HuH-7.5 (cell line): Measurements from ENCODE around the gene RBSN.
"Not testable (repeated sequence)": the region's sequence is repeated elsewhere in the genome, so short reads cannot be mapped to it uniquely, and the experiment has no call there.

ENCODE experiments used
- DNase-seq: peaks from one replicate; pipeline ENCODE4 v3.0.0; 2011; ENCODE audit warnings: low spot score

RBSN gene

DNA sequence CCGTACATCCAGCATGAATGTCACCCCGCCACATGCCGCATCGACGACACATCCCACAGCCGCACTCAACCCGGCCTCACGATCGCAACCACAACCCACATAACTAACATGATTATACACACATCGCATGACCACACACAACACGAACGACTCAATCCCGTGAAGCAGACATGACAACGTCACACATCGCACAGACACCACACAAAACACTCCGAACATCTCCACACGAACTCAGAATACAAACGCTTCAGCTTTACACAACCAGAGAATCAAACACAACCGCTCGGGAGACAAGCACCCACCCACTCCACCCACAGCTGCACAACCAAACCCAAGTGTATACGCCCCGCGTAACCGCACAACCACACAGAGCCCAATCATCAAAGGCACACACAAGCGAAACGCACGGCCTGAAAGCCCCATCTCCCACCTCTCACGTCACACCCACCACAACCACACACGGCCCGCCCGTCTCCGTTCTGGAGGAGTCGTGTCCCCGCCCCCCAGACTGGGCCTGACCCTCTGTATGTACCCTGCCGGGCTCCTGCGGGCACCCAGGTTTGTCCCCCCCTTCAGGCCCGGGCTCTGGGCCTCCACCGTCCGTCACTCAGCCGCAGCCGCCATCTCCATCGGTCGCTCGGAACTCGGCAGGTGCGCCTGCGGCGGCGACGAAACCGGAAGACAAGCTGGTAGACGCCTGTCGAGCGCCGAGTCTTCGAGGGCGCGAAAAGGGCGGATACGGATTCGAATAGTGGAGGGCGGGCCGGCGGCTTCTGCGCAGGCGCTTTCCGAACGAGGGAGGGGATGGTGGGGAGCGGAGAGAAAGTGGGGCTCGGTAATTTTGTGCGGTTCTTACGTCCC lies at the start of gene RBSN:
RBSN (minus strand) TSS at position 646 of the 861 bp plus-strand sequence. CDS start 3,028 bp downstream, outside the sequence.
- DNase-seq = peak; percentile 89

DNA sequence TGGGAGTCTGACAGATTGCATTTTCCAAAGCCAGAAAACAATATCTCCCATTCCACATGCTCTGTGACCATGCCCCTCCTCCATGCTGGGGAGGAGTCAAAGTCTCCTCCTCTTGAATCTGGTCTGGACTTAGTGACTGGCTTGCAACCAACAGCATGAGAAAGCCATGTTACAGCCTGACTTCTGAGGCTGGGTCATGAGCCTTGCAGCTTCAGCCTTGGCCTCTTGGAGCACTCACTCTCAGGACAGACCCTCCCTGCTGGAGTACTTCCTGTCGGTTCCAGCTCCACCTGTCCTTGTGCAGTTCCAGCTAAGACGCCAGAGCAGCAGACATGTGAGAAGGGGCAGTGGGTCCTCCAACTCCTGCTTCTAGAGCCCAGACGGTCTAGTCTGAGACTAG lies 49.7 kb upstream of the RBSN start:
- DNase-seq = peak; percentile 49

DNA sequence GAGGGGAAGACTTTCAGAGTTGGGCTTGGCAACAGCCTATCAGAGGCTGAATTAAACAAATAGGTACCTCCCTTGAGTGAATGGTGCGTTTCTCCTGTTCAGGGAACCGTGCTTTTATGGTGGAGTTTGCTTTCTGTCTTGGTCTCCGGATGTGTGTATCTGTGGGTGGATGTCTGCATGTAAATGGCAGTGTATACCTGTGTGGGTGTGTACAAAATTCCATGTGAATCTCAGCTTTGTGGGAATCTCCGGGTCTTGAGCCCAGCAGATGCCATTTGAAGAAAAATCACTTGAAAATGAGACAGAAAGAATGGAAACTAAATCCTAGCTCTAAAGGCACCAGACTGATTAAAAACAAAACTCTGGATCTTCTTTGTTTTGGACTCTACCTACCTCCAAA lies 37.9 kb upstream of the RBSN start:
- not testable (repeated sequence) for DNase-seq

DNA sequence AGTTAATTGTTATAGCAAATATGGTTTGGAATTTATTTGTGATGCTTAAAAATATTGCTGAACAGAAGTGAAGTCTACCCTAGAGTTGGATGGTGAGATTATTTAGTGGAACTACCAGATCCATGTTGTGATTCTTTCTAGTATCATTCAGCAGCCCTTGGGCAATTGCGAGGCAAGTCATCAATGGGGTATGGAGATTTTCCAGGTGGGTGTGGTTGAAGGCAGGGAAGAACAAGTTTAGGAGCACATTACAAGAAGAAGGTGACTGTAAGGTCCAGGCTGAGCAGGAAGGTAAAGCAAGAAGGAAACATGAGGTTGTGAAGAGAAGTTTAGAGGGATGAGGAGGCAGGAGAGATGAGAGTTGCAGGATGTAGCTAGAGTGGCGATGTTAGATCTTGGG lies 36.0 kb upstream of the RBSN start:
- not testable (repeated sequence) for DNase-seq

DNA sequence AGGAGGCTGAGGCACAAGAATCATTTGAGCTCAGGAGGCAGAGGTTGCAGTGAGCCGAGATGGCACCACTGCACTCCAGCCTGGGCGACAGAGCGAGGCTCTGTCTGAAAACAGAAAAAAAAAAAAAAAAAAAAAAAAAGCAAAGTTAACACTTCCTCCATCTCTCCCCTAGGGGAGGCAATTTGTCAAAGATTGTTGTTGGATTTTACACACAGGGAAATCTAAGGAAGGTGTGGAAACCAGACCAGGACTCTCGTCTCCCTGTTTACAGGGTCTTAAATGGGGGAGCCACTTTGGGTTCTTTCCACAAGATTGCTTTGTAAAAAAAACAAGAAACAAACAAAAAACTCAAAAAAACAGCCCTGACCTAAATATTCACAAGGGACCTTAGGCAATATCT lies 29.5 kb upstream of the RBSN start:
- not testable (repeated sequence) for DNase-seq

DNA sequence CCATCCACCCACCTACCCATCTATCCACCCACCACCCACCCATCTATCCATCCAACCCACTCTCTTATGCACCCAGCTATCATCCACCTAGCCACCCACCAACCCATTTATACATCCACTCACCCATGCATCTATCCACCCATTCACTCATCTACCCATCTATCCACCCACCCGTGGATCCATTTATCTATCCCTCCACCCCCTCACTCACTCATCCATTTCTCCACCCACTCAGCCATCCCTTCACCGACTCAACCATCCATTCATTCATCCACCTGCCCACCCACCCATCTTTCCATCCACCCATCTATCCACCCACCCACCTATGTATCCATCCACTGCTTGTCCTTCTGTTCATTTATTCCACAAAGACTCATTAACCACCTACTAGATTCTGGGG lies 28.0 kb upstream of the RBSN start:
- not testable (repeated sequence) for DNase-seq

DNA sequence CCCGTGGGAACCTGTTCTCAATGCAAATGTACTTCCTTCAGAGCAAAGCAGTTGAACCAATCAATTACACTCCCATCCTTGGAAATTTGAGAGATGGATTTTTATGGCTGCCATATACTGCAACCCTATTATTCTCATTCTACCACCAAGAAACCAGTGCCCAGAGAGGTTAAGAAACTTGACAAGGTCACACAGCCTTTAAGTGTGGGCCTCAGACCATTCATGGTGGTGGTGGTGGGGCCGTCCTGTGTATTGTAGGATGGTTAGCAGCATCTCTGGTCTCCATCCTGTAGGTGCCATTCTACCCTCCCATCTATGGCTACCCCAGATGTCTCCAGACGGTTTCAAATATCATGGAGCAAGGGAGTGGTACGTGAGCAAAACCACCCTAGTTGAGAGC lies 23.4 kb upstream of the RBSN start:
- DNase-seq = no peak

DNA sequence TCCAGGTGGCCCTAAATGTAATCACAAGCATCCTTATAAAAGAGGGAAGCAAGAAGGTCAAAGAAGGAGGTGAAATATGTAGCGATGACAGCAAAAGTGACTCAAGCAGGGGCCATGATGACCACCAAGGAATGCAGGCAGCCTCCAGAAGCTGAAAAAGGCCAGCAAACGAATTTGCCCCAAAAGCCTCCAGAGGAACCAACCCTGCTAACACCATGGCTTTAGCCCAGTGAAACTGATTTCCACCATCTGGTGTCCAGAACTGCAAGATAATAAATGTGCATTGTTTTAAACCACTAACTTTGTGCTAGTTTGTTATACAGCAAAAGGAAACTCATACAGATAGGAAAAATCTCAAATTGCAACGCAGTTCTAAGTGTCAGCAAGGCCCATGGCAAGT lies 23.0 kb upstream of the RBSN start:
- no peak for DNase-seq

DNA sequence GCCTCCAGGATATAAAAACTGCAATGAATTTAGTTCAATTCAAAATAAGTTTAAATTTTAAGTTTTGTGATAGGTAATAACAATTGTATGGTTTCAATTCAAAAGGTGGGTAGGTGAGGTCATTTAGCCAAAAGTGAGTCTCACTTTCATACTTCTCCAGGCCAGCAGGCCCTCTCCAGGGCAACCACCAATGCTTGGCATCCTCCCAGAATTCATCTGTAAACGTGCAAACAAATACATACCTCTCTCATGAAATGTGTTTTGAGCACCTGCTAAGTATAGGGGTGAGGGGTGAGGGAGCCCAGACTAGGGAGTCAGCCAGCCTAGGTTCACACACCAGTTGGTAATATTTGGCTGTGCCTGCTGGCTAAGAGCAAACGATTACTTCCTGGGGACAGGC lies 22.0 kb upstream of the RBSN start:
- DNase-seq = no peak

DNA sequence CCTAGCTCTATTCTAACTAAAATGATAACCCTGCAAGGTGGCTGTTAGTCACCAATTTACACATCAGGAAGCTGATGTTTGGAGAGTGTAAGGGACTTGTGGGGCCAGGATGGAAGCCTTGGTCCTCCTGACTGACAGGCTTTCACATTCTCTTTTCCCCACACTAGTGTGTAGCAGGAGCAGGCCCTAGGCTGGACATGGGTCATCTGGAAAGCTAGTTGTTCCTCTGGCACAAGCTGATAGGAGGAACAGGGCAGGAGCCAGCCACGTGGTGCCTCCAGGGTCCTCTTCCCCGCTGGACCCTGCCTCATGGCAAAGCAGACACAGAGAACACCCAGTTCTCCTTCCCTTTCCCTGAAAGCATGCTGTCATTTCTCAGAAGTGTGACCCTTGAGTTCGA lies 18.1 kb upstream of the RBSN start:
- no peak for DNase-seq

DNA sequence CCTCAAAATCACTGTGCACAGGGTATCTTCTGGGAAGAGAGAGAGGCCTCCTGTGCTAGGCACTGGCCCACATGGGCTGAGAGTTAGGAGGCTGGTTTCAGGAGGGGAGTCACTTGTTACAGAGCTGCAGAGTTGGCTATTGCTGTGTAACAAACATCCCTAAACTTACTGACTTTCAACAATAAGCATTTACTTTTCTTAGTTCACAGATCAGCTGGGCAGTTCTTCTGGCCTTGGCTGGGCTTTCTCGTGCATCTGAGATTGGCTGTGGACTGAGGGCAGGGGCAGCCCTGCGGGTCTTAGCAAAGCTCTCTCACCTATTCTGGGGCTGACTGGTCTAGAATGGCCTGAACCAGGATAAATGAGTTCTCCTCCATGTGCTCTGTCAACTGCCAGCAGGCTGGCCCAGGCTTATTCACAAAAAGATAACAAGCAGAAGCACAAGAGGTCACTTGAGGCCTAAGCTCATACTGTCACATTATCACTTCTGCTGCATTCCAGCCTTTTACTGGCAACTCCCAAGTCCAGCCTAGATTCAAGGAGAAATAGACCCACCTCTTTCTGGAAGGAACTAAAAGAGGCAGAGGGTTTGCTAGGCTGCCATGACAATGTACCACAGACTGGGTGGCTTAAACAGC lies 17.2 kb upstream of the RBSN start:
- no peak for DNase-seq

DNA sequence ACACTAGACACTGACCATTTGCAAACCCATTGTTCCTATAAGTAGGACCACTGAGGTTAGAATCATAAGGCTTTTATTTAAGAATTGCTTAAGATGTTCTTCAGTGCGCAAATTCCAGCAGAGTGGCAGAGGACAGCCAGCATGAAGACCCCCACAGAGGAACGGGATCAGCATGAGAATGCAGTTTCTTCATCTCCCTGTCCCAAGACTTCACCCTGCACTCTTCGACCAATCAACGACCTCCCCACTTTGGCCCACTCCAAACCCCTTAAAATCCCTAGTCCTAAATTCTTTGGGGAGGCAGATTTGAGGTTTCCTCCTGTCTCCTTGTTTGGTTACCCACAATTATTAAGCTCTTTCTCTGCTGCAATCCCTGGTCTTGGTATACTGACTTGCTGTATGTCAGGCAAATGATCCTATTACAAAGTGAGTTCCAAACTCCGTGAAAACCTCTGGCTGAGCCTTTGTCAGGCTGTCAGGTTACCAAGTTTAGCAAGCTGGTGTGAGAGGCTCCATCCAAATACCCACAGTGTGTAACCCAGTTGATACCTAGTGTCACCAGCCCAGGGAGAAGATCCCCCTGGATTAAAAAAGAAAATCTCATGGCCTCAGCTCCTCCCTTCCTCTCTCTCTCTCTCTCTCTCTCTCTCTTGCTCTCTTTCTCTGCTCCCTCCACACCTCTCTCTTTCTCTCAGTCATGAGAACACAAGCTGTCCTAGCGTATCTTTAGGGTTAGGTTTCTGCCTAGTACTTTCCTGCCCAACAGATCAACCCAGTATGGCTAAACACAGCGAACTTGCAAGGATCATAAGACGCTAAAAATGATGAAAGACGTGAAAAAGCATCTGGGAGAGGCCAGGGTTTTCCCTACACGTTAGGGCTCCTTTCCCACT lies 15.8 kb upstream of the RBSN start:
- DNase-seq = no peak

DNA sequence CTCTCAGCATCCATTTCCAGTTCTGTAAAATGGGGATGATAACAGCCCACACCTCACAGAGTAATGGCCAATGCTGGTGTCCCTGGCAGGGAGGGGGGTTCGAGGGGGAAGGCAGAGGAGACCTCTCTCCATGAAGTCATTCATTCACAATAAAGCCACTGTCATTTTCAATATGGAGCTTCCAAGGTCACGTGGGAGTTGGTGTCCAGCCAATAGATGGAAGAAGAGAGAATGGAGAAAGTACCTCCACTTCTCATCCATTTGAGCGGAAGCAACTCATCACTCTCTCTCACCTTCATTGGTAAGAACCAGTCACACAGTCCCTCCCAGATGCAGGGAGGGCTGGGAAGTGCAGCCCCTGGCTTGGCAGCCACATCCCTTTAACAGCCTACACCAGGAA lies 14.9 kb upstream of the RBSN start:
- DNase-seq = no peak

DNA sequence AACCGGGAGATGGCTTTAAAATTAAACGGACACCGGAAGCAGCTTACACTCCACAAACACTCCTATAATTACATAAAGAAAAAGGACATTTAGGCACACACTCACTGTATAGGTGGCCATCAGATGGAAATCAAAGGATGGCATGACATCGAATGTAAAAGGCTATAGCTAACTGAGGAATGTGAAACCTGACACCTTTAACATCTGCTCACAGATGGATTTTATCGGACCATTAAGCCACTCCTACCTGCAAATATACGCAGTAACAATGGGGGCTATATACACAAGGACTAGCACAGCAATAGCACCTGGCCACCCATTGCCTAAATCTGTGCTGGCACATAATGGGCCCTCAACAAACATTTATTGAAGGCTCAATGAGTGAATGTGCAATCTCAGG lies 14.5 kb upstream of the RBSN start:
- no peak for DNase-seq

DNA sequence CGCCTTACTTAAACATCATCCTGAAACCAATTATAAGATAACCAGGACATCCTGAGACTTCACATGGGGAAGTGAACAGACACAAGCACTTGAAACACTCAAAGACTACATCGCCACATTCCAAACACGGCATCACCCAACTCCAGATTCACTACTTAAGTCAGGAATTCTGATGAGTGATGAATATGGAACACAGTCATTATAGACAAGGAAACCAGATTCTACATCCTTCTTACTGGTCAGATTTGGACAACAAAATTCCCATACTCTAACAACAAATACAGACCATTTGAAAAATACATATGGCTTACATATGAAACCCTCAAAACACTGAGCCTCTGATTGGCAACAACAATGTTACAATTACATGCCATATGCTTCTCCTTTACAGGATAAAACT lies 13.1 kb upstream of the RBSN start:
- DNase-seq = no peak

DNA sequence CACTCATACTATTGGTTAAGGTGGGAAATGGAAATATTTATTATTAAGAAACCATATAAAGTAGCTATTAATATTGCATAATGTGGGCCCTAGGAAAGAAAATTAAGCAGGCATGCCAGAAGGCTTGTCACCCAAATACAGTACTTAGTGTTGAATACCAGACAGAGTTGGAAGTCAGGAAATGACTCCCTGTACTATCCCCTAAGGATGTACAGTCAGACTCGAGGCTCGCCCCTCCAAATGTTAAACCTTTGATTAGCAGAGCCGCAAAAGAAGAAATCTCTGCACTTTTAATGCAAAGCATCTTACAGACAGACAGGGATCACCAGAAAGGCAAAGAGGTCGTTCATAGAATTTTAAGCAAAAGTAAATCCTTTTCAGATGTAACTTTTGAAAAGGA lies 11.3 kb upstream of the RBSN start:
- no peak for DNase-seq

DNA sequence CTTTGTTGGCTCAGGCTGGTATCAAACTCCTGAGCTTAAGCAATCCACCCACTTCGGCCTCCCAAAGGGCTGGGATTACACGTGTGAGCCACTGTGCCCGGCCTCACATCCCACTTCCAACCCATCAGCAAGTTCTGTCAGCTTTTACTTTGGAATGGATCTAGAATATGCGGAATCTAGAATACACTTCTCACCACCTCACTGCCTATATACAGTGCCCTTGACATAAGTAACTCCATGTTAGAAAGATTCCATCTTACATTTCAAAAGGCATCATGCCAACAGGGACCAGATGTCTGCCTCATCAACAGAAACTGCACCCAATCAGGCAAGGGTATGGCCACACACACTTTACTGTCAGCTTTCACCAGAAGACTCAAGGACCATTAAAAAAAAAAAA lies 9.9 kb upstream of the RBSN start:
- DNase-seq = no peak

DNA sequence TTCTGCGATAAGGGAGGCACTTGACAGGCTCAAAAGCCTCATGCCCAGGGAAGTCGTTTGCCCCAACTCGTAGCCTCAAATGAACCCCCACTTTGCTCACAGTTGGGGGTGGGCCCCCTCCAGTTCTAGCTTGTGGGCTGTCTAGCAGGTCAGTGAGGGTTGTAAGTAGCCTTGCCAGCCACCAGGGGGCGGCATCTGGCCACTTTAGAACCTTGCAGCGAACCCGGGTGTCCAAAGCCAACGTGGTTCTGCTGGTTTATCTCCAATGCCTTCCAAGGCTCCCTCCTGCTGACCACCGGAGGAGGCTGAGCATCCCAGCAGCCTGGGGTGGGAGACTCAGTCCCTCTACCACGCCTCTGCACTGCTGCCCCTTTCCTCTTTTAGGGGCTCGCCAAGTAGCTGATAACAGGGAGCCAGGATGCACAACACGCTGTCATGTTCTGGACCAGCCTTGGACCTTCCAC lies 9.2 kb upstream of the RBSN start:
- DNase-seq = peak; percentile 93

DNA sequence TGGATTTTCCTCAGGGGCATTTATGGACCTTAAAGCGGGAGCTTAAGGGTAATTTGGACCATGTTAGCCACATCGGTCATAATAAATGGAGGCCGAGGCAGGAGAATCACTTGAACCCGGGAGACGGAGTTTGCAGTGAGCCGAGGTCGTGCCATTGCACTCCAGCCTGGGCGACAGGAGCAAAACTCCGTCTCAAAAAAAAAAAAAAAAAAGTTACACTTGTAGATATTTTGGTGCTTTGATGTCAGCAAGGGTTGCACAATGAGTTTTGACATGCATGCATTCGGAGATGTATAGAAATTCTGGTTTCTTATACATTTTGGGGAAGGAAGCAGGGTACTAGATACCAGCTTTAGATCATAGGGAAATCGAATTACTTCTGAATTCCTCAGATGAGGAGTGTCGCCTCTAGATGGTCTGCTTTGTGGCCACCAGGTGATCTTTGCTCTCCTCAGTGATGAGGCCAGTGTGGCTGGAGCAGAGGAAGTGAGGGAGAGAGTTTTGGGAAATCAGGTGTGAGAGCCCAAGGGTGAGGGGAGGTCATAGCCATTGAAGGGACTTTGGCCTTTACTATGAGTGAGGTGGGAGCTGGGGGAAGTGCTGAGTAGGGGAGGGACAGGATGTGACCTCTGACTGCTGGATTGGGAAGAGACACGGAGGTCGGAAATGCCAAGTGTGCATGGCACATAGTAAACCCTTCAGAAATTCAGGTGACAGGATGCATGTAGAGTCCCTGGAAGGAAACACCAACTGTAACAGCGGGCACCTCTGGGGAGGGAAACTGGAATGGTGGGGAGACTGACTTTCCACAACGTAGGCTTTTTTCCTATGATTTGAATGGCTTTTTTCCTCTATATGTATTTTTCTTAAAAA lies 8.4 kb upstream of the RBSN start:
- no peak for DNase-seq

DNA sequence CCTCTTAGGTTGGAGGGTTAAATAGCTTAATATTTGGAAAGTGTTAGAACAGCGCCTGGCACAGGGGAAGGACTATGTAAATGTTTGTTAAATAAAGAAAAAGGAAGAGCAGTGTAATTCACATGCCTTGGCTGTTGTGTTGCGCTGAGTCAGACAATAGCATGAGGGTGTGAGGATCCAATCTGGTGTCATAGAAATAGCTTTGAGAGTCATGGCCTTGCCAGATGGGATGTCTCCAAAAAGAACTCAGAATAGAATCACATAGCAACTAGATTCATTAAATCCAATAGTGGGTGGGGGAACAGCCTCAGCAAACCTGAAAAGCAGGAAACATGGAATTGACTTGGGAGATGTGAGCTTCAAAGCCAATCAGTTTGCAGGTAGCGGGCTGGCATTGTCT lies 3.9 kb upstream of the RBSN start:
- no peak for DNase-seq

DNA sequence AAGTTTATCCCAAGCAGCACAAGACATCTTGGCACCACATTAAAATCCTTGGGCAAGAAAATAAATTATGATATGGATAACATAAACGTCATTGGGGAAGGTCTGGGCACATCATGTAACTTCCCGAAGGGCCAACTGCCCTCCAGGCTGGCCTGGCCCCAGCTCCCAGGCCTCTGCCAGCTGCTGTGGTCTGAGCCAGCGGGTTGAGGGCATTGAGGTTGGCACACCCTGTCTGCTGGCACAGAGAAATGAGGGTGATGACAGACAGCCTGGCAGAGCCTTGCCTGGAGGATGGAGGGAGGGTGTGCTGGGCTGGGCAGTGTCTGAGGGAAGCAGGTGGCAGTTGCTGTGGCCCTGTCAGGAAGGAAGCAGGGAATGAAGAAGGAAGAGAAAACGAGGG lies 3.3 kb upstream of the RBSN start:
- no peak for DNase-seq
